Epithelial cell of proximal tubule (primary cell): ENCODE measurements around the gene APBB1IP. TPM values are rescaled to one million over a fixed set of nuclear protein-coding genes. Genes with fewer than 3 reads are reported as not detected.
"Not testable (repeated sequence)": the region's sequence is repeated elsewhere in the genome, so short reads cannot be mapped to it uniquely, and the experiment has no call there.

Experiments
- DNase-seq: peaks from one replicate; pipeline ENCODE4 v3.0.0-alpha.2; 2011; ENCODE audit warnings: low read depth
- H3K4me3 ChIP-seq: 2 replicates; pipeline ENCODE4 v1.5.1; 2011; ENCODE audit warnings: low read depth, mild to moderate bottlenecking, low read length
- CTCF ChIP-seq: conservative IDR thresholded peaks from 2 replicates; pipeline ENCODE4 v1.5.1; 2012; ENCODE audit warnings: low read depth, mild to moderate bottlenecking, low read length
- total RNA-seq: library from RNA; depleted of rRNA; stranded (reverse); fragments of >200 nt; gene quantifications from 2 replicates; pipeline ENCODE4 v1.2.3, GENCODE V29; 2015

APBB1IP gene
- total RNA-seq, 1 donor from 2014 or later, result 1.6 TPM

- TF ChIP-seq CTCF, result no peak
- DNase-seq, result no peak
- no peak overlapping the region for H3K4me3 ChIP-seq
Observed at GRCh38 chr10:26593896-26594295, 155.8 kb downstream of the APBB1IP start.

GRCh38 chr10:26603283-26603682 lies 165.1 kb downstream of the APBB1IP start:
- not testable (repeated sequence) for H3K4me3 ChIP-seq, DNase-seq

- not testable (repeated sequence) for H3K4me3 ChIP-seq, DNase-seq
Observed at GRCh38 chr10:26604320-26605093, 166.4 kb downstream of the APBB1IP start.

GRCh38 chr10:26606389-26606877 lies 168.3 kb downstream of the APBB1IP start:
- not testable (repeated sequence) for DNase-seq, H3K4me3 ChIP-seq
- TF ChIP-seq CTCF, result peak; percentile 63

- no peak for DNase-seq
- H3K4me3 ChIP-seq, result no peak overlapping the region
- no peak for TF ChIP-seq CTCF
Observed at GRCh38 chr10:26612151-26612915, 174.2 kb downstream of the APBB1IP start.

Other genes starting within 250 kb of the APBB1IP start
- not detected in 2 replicates for gene GAD2, start 221.6 kb upstream of the APBB1IP start, total RNA-seq